HEK293 (cell line): ENCODE data around the gene SHROOM3.

Experiments
- CTCF ChIA-PET: fragments of 350-600 bp; formaldehyde crosslinking; extraction: SDS; loops from one replicate; lab custom pipeline; 2021; ENCODE audit warnings: antibody characterized with exemption; lab: Yijun Ruan, JAX
- POLR2A ChIA-PET: fragments of 300-600 bp; formaldehyde crosslinking; extraction: SDS; loops from one replicate; lab custom pipeline; 2020; ENCODE audit warnings: antibody characterized with exemption, inconsistent platforms; lab: Yijun Ruan, JAX
- H3K27ac ChIP-seq: fragments of 200-500 bp; sonication (Bioruptor generic); 2 replicates; pipeline ENCODE4 v1.5.1; 2014; ENCODE audit warnings: low read depth, low read length, control low read depth, inconsistent platforms; ENCODE audit errors: extremely low read depth
- H3K36me3 ChIP-seq, 2 experiments: fragments of 200-500 bp in 1 of 2; sonication (Bioruptor generic) in 1 of 2; 1 replicate in 1 of 2; 2 replicates in 1 of 2; pipeline ENCODE4 v1.5.1; 2014 to 2017; ENCODE audit warnings: inconsistent platforms in 2 of 2, low read length in 2 of 2; ENCODE audit not compliant: control insufficient read depth in 2 of 2, insufficient read depth in 1 of 2
- H3K4me1 ChIP-seq: fragments of 200-500 bp; sonication (Bioruptor generic); 2 replicates; pipeline ENCODE4 v1.5.1; 2014; ENCODE audit warnings: mild to moderate bottlenecking, low read length, inconsistent platforms; ENCODE audit not compliant: control insufficient read depth, insufficient read depth
- H3K4me3 ChIP-seq: 2 replicates; pipeline ENCODE4 v1.5.1; 2011; ENCODE audit warnings: low read depth, mild to moderate bottlenecking, control low read depth, low read length, moderate library complexity
- H3K9me3 ChIP-seq: fragments of 200-500 bp; sonication (Bioruptor generic); 2 replicates; pipeline ENCODE4 v1.5.1; 2014; ENCODE audit warnings: low read depth, low read length, inconsistent platforms; ENCODE audit not compliant: control insufficient read depth, insufficient read depth
- GFI1B ChIP-seq: fragments of 450-650 bp; formaldehyde crosslinking; IDR thresholded peaks from 2 replicates; pipeline ENCODE4 v1.5.1; 2016; ENCODE audit warnings: missing biosample characterization, missing genetic modification characterization
- KLF7 ChIP-seq: fragments of 450-650 bp; formaldehyde crosslinking; IDR thresholded peaks from 2 replicates; pipeline ENCODE4 v1.5.1; 2016; ENCODE audit warnings: missing biosample characterization, missing genetic modification characterization, borderline replicate concordance
- SALL2 ChIP-seq: fragments of 450-650 bp; formaldehyde crosslinking; IDR thresholded peaks from 2 replicates; pipeline ENCODE4 v1.5.0; 2017; ENCODE audit warnings: missing biosample characterization, mild to moderate bottlenecking, missing genetic modification characterization, borderline replicate concordance
- SCRT1 ChIP-seq: fragments of 450-650 bp; formaldehyde crosslinking; IDR thresholded peaks from 2 replicates; pipeline ENCODE4 v1.5.1; 2016; ENCODE audit warnings: missing biosample characterization, missing genetic modification characterization, borderline replicate concordance
- YY2 ChIP-seq: fragments of 450-650 bp; formaldehyde crosslinking; IDR thresholded peaks from 2 replicates; pipeline ENCODE4 v1.5.1; 2016; ENCODE audit warnings: missing biosample characterization, missing genetic modification characterization
- ZBTB1 ChIP-seq: fragments of 450-650 bp; formaldehyde crosslinking; IDR thresholded peaks from 2 replicates; pipeline ENCODE4 v1.5.1; 2016; ENCODE audit warnings: missing biosample characterization, missing genetic modification characterization
- ZNF140 ChIP-seq: fragments of 450-650 bp; formaldehyde crosslinking; IDR thresholded peaks from 2 replicates; pipeline ENCODE4 v1.5.1; 2016; ENCODE audit warnings: missing biosample characterization, missing genetic modification characterization
- ZNF146 ChIP-seq: fragments of 450-650 bp; formaldehyde crosslinking; IDR thresholded peaks from 2 replicates; pipeline ENCODE4 v1.5.1; 2016; ENCODE audit warnings: missing biosample characterization, missing genetic modification characterization
- ZNF157 ChIP-seq: fragments of 450-650 bp; formaldehyde crosslinking; IDR thresholded peaks from 2 replicates; pipeline ENCODE4 v1.5.1; 2016; ENCODE audit warnings: missing biosample characterization, missing genetic modification characterization
- ZNF16 ChIP-seq: fragments of 450-650 bp; formaldehyde crosslinking; IDR thresholded peaks from 2 replicates; pipeline ENCODE4 v1.5.1; 2016; ENCODE audit warnings: low read depth, missing biosample characterization, missing genetic modification characterization
- ZNF175 ChIP-seq: fragments of 450-650 bp; formaldehyde crosslinking; IDR thresholded peaks from 2 replicates; pipeline ENCODE4 v1.5.1; 2016; ENCODE audit warnings: missing biosample characterization, missing genetic modification characterization
- ZNF37A ChIP-seq: fragments of 450-650 bp; IDR thresholded peaks from 2 replicates; pipeline ENCODE4 v1.5.1; 2018; ENCODE audit warnings: missing biosample characterization, missing genetic modification characterization
- ZNF391 ChIP-seq: fragments of 450-650 bp; formaldehyde crosslinking; IDR thresholded peaks from 2 replicates; pipeline ENCODE4 v1.5.1; 2016; ENCODE audit warnings: low read depth, missing biosample characterization, missing genetic modification characterization, borderline replicate concordance
- ZNF48 ChIP-seq: fragments of 450-650 bp; formaldehyde crosslinking; IDR thresholded peaks from 2 replicates; pipeline ENCODE4 v1.5.1; 2016; ENCODE audit warnings: missing biosample characterization, missing genetic modification characterization
- ZNF501 ChIP-seq: fragments of 450-650 bp; formaldehyde crosslinking; IDR thresholded peaks from 2 replicates; pipeline ENCODE4 v1.5.1; 2016; ENCODE audit warnings: missing biosample characterization, missing genetic modification characterization
- ZNF510 ChIP-seq: fragments of 450-650 bp; formaldehyde crosslinking; IDR thresholded peaks from 2 replicates; pipeline ENCODE4 v1.5.1; 2018; ENCODE audit warnings: mild to moderate bottlenecking, missing genetic modification characterization, missing biosample characterization; ENCODE audit not compliant: insufficient replicate concordance
- ZNF571 ChIP-seq: fragments of 450-650 bp; formaldehyde crosslinking; IDR thresholded peaks from 2 replicates; pipeline ENCODE4 v1.5.0; 2017; ENCODE audit warnings: missing biosample characterization, missing genetic modification characterization
- ZNF600 ChIP-seq: fragments of 450-650 bp; formaldehyde crosslinking; IDR thresholded peaks from 2 replicates; pipeline ENCODE4 v1.5.1; 2016; ENCODE audit warnings: missing biosample characterization, missing genetic modification characterization
- ZNF610 ChIP-seq: fragments of 450-650 bp; formaldehyde crosslinking; IDR thresholded peaks from 2 replicates; pipeline ENCODE4 v1.5.1; 2016; ENCODE audit warnings: missing biosample characterization, missing genetic modification characterization, borderline replicate concordance
- ZNF629 ChIP-seq: fragments of 450-650 bp; formaldehyde crosslinking; IDR thresholded peaks from 2 replicates; pipeline ENCODE4 v1.5.1; 2017; ENCODE audit warnings: missing biosample characterization, missing genetic modification characterization
- ZNF670 ChIP-seq: fragments of 450-650 bp; formaldehyde crosslinking; IDR thresholded peaks from 2 replicates; pipeline ENCODE4 v1.5.1; 2016; ENCODE audit warnings: missing biosample characterization, missing genetic modification characterization, low read depth
- ZNF768 ChIP-seq: fragments of 450-650 bp; formaldehyde crosslinking; IDR thresholded peaks from 2 replicates; pipeline ENCODE4 v1.5.1; 2018; ENCODE audit warnings: missing biosample characterization, mild to moderate bottlenecking, missing genetic modification characterization
- TF ChIP-seq, protein P1 (sequence below): fragments of 450-650 bp; formaldehyde crosslinking; conservative IDR thresholded peaks from 2 replicates; pipeline ENCODE4 v1.5.1; 2016; ENCODE audit warnings: low read depth, missing biosample characterization, missing genetic modification characterization
- TF ChIP-seq, protein P2 (sequence below): fragments of 450-650 bp; formaldehyde crosslinking; IDR thresholded peaks from 2 replicates; pipeline ENCODE4 v1.5.1; 2017; ENCODE audit warnings: missing biosample characterization, missing genetic modification characterization
- TF ChIP-seq, protein P3 (sequence below): fragments of 450-650 bp; formaldehyde crosslinking; IDR thresholded peaks from 2 replicates; pipeline ENCODE4 v1.5.1; 2016; ENCODE audit warnings: missing biosample characterization, missing genetic modification characterization, low read depth
- TF ChIP-seq, protein P4 (sequence below): fragments of 450-650 bp; formaldehyde crosslinking; conservative IDR thresholded peaks from 2 replicates; pipeline ENCODE4 v1.5.1; 2016; ENCODE audit warnings: low read depth, missing biosample characterization, missing genetic modification characterization

The SHROOM3 gene

DNA sequence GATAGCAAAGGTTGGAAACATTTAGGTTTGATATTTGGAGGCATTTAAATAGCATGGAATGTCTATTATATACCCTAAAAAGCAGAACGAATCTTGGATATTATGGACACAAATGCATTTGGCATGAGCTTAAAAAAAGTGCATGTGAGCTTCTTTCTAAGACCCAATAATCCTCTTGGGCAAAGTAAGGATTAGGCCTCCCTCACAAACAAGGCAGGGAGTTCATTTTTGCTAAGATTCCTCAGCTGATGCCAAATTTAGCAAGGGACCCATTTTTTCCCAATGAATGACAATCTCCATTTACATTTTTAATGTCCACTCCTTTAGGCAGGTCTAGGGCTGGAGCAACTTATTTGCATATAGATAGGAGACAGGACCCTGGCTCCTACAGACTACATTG is 263.1 kb downstream of the SHROOM3 start:
- H3K4me1 ChIP-seq = peaks cover 13% of the 10 kb centered on the region
- CTCF ChIA-PET = no interaction called here
- H3K36me3 ChIP-seq = no peaks in the 10 kb centered on the region
- no peak overlapping the region for H3K27ac ChIP-seq
- TF ChIP-seq ZNF571 (tag by site-specific recombination) (no peak), YY2 (tag by site-specific recombination) (no peak), KLF7 (tag by site-specific recombination) (no peak), ZNF768 (tag by site-specific recombination) (no peak), ZNF140 (no peak), ZBTB1 (tag by site-specific recombination) (no peak), ZNF600 (no peak), ZNF175 (no peak), ZNF37A (no peak), ZNF501 (tag by site-specific recombination) (no peak), ZNF48 (no peak), ZNF157 (no peak), ZNF610 (tag by site-specific recombination) (no peak), ZNF510 (tag by site-specific recombination) (no peak)
- TF ChIP-seq, protein P1, sequence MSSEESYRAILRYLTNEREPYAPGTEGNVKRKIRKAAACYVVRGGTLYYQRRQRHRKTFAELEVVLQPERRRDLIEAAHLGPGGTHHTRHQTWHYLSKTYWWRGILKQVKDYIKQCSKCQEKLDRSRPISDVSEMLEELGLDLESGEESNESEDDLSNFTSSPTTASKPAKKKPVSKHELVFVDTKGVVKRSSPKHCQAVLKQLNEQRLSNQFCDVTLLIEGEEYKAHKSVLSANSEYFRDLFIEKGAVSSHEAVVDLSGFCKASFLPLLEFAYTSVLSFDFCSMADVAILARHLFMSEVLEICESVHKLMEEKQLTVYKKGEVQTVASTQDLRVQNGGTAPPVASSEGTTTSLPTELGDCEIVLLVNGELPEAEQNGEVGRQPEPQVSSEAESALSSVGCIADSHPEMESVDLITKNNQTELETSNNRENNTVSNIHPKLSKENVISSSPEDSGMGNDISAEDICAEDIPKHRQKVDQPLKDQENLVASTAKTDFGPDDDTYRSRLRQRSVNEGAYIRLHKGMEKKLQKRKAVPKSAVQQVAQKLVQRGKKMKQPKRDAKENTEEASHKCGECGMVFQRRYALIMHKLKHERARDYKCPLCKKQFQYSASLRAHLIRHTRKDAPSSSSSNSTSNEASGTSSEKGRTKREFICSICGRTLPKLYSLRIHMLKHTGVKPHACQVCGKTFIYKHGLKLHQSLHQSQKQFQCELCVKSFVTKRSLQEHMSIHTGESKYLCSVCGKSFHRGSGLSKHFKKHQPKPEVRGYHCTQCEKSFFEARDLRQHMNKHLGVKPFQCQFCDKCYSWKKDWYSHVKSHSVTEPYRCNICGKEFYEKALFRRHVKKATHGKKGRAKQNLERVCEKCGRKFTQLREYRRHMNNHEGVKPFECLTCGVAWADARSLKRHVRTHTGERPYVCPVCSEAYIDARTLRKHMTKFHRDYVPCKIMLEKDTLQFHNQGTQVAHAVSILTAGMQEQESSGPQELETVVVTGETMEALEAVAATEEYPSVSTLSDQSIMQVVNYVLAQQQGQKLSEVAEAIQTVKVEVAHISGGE (tag by site-specific recombination) = no peak
- H3K4me3 ChIP-seq = no peak overlapping the region
- H3K9me3 ChIP-seq = no peaks in the 10 kb centered on the region
- POLR2A ChIA-PET = interaction anchor here (1.1 kb wide), 1 partner anchor 18 kb away, joined by 4 read pairs; no protein-coding TSS in a partner anchor

DNA sequence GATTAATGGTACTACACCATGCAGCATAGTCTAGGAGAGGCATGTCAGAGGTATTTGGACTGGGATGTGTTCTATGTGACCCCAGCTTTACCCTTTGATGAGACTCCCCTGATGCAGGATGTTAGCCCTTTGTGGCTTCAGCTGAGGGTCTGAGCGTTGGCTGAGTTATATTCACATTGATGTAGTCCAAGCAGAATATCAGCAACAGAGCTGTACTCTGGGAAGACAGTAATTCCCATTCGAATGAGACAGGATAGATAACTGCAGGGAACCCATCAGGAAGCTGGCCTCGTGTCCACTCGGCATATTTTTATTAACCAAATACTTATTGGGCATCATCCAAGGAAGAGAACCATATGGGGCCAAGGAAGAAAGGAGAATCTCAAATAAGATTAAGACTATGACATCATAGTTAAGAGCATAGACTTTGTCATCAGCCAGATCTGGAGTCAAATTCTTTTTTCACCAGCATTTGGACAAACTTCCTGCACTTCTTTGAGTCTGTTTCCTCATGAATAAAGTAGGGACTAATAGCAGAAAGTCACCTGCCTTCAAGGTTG is 264.8 kb downstream of the SHROOM3 start:
- no peaks in the 10 kb centered on the region for H3K9me3 ChIP-seq
- peaks cover 25% of the 10 kb centered on the region for H3K4me1 ChIP-seq
- H3K36me3 ChIP-seq = no peaks in the 10 kb centered on the region
- POLR2A ChIA-PET = no interaction called here
- H3K27ac ChIP-seq = no peak overlapping the region
- H3K4me3 ChIP-seq = no peak overlapping the region
- CTCF ChIA-PET = no interaction called here
- TF ChIP-seq, protein P2, sequence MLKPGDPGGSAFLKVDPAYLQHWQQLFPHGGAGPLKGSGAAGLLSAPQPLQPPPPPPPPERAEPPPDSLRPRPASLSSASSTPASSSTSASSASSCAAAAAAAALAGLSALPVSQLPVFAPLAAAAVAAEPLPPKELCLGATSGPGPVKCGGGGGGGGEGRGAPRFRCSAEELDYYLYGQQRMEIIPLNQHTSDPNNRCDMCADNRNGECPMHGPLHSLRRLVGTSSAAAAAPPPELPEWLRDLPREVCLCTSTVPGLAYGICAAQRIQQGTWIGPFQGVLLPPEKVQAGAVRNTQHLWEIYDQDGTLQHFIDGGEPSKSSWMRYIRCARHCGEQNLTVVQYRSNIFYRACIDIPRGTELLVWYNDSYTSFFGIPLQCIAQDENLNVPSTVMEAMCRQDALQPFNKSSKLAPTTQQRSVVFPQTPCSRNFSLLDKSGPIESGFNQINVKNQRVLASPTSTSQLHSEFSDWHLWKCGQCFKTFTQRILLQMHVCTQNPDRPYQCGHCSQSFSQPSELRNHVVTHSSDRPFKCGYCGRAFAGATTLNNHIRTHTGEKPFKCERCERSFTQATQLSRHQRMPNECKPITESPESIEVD (tag by site-specific recombination) = no peak
- TF ChIP-seq ZNF670 (tag by site-specific recombination) (no peak), SCRT1 (tag by site-specific recombination) (no peak), ZNF16 (tag by site-specific recombination) (no peak), ZNF146 (no peak), ZNF629 (tag by site-specific recombination) (0 out of 2 replicates have a peak, but pooled peaks have one; percentile 17), GFI1B (no peak), ZNF391 (tag by site-specific recombination) (no peak), SALL2 (tag by site-specific recombination) (no peak)
- TF ChIP-seq, protein P3, sequence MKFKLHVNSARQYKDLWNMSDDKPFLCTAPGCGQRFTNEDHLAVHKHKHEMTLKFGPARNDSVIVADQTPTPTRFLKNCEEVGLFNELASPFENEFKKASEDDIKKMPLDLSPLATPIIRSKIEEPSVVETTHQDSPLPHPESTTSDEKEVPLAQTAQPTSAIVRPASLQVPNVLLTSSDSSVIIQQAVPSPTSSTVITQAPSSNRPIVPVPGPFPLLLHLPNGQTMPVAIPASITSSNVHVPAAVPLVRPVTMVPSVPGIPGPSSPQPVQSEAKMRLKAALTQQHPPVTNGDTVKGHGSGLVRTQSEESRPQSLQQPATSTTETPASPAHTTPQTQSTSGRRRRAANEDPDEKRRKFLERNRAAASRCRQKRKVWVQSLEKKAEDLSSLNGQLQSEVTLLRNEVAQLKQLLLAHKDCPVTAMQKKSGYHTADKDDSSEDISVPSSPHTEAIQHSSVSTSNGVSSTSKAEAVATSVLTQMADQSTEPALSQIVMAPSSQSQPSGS = peak; percentile 70
- TF ChIP-seq, protein P4, sequence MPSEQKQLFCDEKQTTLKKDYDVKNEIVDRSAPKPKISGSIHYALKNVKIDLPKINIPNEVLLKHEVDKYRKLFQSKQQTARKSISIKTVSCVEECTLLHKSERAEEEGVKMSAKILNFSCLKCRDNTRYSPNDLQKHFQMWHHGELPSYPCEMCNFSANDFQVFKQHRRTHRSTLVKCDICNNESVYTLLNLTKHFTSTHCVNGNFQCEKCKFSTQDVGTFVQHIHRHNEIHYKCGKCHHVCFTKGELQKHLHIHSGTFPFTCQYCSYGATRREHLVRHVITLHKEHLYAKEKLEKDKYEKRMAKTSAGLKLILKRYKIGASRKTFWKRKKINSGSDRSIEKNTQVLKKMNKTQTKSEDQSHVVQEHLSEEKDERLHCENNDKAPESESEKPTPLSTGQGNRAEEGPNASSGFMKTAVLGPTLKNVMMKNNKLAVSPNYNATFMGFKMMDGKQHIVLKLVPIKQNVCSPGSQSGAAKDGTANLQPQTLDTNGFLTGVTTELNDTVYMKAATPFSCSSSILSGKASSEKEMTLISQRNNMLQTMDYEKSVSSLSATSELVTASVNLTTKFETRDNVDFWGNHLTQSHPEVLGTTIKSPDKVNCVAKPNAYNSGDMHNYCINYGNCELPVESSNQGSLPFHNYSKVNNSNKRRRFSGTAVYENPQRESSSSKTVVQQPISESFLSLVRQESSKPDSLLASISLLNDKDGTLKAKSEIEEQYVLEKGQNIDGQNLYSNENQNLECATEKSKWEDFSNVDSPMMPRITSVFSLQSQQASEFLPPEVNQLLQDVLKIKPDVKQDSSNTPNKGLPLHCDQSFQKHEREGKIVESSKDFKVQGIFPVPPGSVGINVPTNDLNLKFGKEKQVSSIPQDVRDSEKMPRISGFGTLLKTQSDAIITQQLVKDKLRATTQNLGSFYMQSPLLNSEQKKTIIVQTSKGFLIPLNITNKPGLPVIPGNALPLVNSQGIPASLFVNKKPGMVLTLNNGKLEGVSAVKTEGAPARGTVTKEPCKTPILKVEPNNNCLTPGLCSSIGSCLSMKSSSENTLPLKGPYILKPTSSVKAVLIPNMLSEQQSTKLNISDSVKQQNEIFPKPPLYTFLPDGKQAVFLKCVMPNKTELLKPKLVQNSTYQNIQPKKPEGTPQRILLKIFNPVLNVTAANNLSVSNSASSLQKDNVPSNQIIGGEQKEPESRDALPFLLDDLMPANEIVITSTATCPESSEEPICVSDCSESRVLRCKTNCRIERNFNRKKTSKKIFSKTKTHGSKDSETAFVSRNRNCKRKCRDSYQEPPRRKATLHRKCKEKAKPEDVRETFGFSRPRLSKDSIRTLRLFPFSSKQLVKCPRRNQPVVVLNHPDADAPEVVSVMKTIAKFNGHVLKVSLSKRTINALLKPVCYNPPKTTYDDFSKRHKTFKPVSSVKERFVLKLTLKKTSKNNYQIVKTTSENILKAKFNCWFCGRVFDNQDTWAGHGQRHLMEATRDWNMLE (tag by site-specific recombination) = no peak
